Measurements from ENCODE around the gene CRMP1.

DNA sequence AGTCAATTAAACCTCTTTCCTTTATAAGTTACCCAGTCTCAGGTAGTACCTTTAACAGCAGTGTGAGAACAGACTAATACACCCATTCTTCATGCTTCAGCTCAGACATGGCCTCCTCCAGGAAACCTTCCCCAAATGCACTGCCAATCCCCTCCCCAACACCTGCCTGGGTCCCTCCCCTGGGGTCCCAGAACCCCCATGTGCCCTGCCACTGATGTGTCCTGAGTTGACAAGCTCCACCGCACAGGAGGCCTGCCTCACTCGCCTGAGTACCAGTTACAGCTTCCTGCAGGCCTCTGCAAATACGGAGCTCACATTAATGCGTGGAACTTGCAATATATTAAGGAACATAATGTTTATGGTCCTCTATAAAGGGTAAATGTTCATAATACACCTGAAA is 34.9 kb upstream of the CRMP1 start:
- no peak for TF ChIP-seq POLR2A (IDR thresholded peaks at IDR 0.05)
- TF ChIP-seq, protein P1, sequence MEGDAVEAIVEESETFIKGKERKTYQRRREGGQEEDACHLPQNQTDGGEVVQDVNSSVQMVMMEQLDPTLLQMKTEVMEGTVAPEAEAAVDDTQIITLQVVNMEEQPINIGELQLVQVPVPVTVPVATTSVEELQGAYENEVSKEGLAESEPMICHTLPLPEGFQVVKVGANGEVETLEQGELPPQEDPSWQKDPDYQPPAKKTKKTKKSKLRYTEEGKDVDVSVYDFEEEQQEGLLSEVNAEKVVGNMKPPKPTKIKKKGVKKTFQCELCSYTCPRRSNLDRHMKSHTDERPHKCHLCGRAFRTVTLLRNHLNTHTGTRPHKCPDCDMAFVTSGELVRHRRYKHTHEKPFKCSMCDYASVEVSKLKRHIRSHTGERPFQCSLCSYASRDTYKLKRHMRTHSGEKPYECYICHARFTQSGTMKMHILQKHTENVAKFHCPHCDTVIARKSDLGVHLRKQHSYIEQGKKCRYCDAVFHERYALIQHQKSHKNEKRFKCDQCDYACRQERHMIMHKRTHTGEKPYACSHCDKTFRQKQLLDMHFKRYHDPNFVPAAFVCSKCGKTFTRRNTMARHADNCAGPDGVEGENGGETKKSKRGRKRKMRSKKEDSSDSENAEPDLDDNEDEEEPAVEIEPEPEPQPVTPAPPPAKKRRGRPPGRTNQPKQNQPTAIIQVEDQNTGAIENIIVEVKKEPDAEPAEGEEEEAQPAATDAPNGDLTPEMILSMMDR (IDR thresholded peaks at IDR 0.05): no peak
- TF ChIP-seq POLR2AphosphoS5 (IDR thresholded peaks at IDR 0.05): no peak

All from breast epithelium (tissue), 3 donors.